Activated CD4-positive, alpha-beta T cell treated with anti-CD3 and anti-CD28 coated beads for 4 hours (primary cell): ENCODE results near the gene GTSE1.

Experiments used
- DNase-seq, 2 donors: peaks; one replicate each; pipeline ENCODE4 v3.0.0-alpha.2; 2020

GTSE1 gene

DNA sequence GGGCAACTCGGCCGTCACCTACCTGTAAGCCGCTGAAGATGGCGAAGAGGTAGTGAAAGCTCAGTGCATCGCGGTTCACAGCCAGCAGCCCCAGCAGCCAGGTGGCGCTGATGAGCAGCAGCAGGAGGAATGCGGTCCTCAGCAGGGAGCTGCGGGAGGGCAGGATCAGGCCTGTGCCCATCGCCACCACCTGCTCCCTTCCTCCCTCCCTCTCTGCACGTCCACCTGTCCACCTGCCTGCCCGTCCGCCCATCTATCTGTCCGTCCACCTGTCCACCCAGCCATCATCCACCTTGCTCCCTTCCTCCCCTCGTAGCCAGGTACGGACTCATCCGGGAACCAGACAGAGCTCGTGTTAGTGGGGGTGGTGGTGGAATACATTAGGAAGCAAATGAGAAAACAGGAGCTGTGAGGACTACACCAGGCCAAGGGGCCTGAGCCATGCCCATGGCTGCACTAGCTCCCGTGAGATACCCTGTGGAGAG, 71.1 kb downstream of the GTSE1 start:
- peak; percentile 57 to 65 for DNase-seq

DNA sequence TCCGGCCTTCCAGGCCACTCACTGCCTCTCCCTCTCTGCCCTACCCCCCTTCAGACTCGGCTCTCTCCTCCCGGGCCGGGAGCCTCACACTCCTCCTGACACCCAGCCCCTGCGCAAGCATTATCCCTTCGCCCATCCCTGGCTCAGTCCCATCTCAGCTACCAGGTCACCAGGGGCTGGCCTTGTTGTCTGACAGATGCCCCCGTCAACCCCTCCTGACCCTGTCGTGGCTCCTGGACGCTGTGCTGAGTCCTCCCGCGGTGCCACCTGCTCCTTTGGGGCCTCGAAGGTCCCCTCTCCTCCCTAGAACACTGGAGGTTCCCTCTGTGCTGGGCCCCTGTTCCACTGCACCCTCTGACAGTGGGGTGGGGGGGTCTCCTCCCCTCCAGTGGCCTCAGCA, 71.8 kb downstream of the GTSE1 start:
- DNase-seq, result no peak

- no peak for DNase-seq
These were observed 72.4 kb downstream of the GTSE1 start for GRCh38 chr22:46368871-46369715.

GRCh38 chr22:46369716-46370583, 73.3 kb downstream of the GTSE1 start:
- no peak for DNase-seq

- peak in 1 of 2 donors; percentile 15 for DNase-seq
These were observed 74.1 kb downstream of the GTSE1 start for GRCh38 chr22:46370584-46371291.

DNA sequence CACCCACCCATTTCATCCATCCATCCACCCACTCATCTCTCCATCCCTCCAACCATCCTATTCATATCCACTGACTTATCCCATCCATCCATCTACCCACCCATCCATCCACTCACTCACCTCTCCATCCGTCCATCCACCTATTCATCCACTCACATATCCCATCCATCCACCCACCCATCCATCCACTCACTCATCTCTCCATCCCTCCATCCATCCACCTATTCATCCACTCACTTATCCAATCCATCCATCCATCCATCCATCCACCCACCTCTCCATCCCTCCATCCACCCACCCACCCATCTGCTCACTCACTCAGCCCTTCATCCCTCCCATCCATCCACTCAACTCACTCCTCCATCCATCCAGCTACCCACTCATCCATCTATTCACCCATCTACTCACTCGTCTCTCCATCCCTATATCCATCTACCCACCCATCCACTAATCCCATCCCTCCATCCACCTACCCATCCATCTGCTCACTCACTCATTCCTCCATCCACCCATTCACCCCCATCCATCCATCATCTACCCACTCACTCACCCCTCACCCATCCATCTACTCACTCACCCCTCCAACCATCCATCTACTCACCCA, 75.1 kb downstream of the GTSE1 start:
- no peak for DNase-seq

- no peak for DNase-seq
These were observed 76.0 kb downstream of the GTSE1 start for GRCh38 chr22:46372686-46373085.

DNA sequence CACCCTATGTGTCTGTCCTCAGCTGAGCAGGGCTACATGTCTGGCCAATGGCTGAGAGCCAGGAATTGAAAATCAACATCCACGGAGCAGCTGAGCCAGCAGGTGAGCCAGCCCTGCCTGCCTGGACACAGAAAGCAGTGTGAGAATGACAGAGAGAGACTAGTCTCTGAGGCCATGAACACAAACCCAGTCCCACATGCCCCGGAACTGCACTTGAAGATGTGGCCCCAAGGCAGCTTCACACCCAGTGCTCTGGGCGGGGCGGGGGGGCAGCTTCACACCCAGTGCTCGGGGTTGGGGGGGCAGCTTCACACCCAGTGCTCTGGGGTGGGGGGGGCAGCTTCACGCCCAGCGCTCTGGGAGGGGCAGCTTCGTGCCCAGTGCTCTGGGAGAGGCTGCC, 76.5 kb downstream of the GTSE1 start:
- no peak for DNase-seq

- DNase-seq, result no peak
These were observed 77.4 kb downstream of the GTSE1 start for GRCh38 chr22:46373921-46374662.

- no peak for DNase-seq
These were observed 78.2 kb downstream of the GTSE1 start for GRCh38 chr22:46374663-46375474.

GRCh38 chr22:46376111-46376510, 79.4 kb downstream of the GTSE1 start:
- DNase-seq, result no peak

GRCh38 chr22:46376908-46377524, 80.3 kb downstream of the GTSE1 start:
- DNase-seq, result no peak

GRCh38 chr22:46377525-46378425, 81.1 kb downstream of the GTSE1 start:
- DNase-seq, result no peak

- no peak for DNase-seq
These were observed 81.9 kb downstream of the GTSE1 start for GRCh38 chr22:46378426-46379065.

- DNase-seq, result no peak
These were observed 82.6 kb downstream of the GTSE1 start for GRCh38 chr22:46379066-46379930.

DNA sequence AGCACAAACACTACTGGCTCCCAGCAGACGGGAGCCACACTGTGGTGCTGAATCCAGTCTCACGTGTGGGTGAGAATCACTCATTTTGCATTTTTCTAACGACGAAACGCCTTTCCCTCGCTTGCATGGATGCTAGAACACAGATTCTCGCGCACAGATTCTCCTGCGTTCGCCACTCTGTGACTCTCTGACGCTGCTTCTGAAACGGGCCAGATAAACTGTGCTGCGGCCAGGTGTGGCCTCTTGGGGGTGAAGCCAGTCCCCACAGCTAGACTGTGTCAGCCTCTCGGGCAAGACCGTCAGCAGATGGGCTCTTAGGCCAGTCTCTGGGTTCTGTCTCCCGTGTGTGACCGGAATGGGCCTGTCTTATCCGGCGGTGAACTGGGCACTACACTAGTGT, 83.4 kb downstream of the GTSE1 start:
- no peak for DNase-seq
